Hepatocyte (in vitro differentiated cells): ENCODE results near the gene SUCLG2.

Experiments
- EZH2 ChIP-seq: fragments of 200-600 bp; sonication (generic); IDR thresholded peaks from 2 replicates; pipeline ENCODE4 v1.6.1; 2016; ENCODE audit warnings: antibody characterized with exemption, mild to moderate bottlenecking, borderline replicate concordance
- TF ChIP-seq, protein P1 (sequence below): fragments of 200-600 bp; sonication (generic); IDR thresholded peaks from 2 replicates; pipeline ENCODE4 v1.5.1; 2016; ENCODE audit warnings: antibody characterized with exemption, mild to moderate bottlenecking; ENCODE audit not compliant: poor library complexity

DNA sequence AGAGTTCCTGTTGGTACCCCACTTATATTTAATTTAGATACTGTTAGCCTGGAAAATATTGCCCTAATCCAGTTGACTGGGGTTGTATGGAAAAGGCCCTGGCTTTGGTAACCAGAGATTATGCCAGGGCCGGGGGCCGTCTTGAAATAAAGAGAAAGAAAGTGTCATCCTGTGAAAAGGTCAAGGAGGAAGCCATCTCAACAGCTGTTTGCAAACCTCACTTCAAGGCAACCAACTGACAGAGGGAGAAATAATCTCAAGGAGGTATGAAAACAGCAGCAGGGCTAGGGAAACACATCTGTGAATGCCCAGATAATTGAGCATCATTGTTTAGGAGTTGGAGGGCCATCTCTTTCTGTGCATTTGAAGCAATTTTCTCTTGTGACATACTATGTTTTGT, 190.8 kb downstream of the SUCLG2 start:
- TF ChIP-seq, protein P1, sequence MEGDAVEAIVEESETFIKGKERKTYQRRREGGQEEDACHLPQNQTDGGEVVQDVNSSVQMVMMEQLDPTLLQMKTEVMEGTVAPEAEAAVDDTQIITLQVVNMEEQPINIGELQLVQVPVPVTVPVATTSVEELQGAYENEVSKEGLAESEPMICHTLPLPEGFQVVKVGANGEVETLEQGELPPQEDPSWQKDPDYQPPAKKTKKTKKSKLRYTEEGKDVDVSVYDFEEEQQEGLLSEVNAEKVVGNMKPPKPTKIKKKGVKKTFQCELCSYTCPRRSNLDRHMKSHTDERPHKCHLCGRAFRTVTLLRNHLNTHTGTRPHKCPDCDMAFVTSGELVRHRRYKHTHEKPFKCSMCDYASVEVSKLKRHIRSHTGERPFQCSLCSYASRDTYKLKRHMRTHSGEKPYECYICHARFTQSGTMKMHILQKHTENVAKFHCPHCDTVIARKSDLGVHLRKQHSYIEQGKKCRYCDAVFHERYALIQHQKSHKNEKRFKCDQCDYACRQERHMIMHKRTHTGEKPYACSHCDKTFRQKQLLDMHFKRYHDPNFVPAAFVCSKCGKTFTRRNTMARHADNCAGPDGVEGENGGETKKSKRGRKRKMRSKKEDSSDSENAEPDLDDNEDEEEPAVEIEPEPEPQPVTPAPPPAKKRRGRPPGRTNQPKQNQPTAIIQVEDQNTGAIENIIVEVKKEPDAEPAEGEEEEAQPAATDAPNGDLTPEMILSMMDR = no peak
- no peak for TF ChIP-seq EZH2
